ENCODE measurements around the gene PTPRH. TPM values are rescaled to one million over a fixed set of nuclear protein-coding genes. Genes with fewer than 3 reads are reported as not detected.
A peak's percentile ranks its signal among the peaks of the same experiment; 100 is the strongest.

The PTPRH gene
- total RNA-seq, 4 donors from 2014 or later: 0.22 to 1.3 (median 0.52) TPM

- intact Hi-C loops (cut with DNase I; ENCODE audit: low total_unique reads): no loop called here
- peak in 1 of 3 donors; percentile 39 for TF ChIP-seq CTCF (IDR thresholded peaks at IDR 0.05)
- TF ChIP-seq POLR2A (IDR thresholded peaks at IDR 0.05): no peak
- peak; percentile 75 to 96 for DNase-seq (ENCODE audit: low spot score in 2 of 2)
- WGBS, 2 donors: 4 to 6% methylated on average over 27 to 31 of the region's 33 CpGs
- no peak overlapping the region for H3K4me3 ChIP-seq (ENCODE audit: low read depth, poor library complexity, severe bottlenecking)
These were observed 48.9 kb downstream of the PTPRH start for GRCh38 chr19:55160128-55160985.

- H3K4me3 ChIP-seq (ENCODE audit: low read depth, poor library complexity, severe bottlenecking): no peak overlapping the region
- TF ChIP-seq POLR2A (IDR thresholded peaks at IDR 0.05) (no peak), CTCF (IDR thresholded peaks at IDR 0.05) (no peak)
- DNase-seq (ENCODE audit: low spot score in 2 of 2): no peak
- intact Hi-C loops (cut with DNase I; ENCODE audit: low total_unique reads): no loop called here
- WGBS, 2 donors: 42 to 47% methylated on average over 15 of the region's 18 CpGs
These were observed 50.2 kb downstream of the PTPRH start for GRCh38 chr19:55158848-55159749.

- no peak overlapping the region for H3K4me3 ChIP-seq (ENCODE audit: low read depth, poor library complexity, severe bottlenecking)
- no peak for DNase-seq (ENCODE audit: low spot score in 2 of 2)
- 67 to 81% methylated on average over 4 of the region's 4 CpGs for WGBS, 2 donors
- TF ChIP-seq POLR2A (IDR thresholded peaks at IDR 0.05) (no peak), CTCF (IDR thresholded peaks at IDR 0.05) (no peak)
- intact Hi-C loops (cut with DNase I; ENCODE audit: low total_unique reads): no loop called here
These were observed 50.9 kb downstream of the PTPRH start for GRCh38 chr19:55158423-55158822.

GRCh38 chr19:55157064-55157908 lies 52.0 kb downstream of the PTPRH start, which contains the start of gene TNNI3:
TNNI3 (minus strand) TSS chr19:55157732; CDS start chr19:55157589, 143 bp downstream.
- H3K4me3 ChIP-seq (ENCODE audit: low read depth, poor library complexity, severe bottlenecking): no peak within 1 kb of the TSS
- DNase-seq (ENCODE audit: low spot score in 2 of 2): no peak
- intact Hi-C loops (cut with DNase I; ENCODE audit: low total_unique reads): no loop called here
- WGBS, 2 donors: 49 to 51% methylated on average over 32 to 33 of the region's 39 CpGs
- no peak for TF ChIP-seq CTCF (IDR thresholded peaks at IDR 0.05)
- no peak for TF ChIP-seq POLR2A (IDR thresholded peaks at IDR 0.05)

All from lower leg skin (tissue), 4 donors.